ENCODE data around the gene LDB2.
"Not testable (repeated sequence)": the region's sequence is repeated elsewhere in the genome, so short reads cannot be mapped to it uniquely, and the experiment has no call there.

The LDB2 gene

DNA sequence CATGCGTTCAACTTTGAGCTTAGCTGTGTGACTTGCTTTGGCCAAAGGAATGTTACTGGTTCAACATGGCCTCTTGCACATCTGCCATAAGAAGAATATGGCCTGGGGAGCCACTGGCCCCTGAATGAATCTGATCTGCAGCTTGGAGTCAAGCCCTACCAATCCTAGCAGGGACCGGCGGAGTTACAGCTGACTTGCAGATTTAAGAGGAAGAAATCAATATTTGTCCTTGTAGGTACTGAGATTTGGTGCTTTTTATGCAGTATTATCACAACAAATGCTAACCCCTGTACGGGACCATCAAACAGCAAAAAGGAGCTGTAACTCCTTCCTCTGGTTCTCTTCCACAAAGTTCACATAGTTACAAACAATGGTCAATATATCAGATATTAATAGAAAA, 252.0 kb downstream of the LDB2 start:
- DNase-seq (ENCODE audit: low read depth): no peak

DNA sequence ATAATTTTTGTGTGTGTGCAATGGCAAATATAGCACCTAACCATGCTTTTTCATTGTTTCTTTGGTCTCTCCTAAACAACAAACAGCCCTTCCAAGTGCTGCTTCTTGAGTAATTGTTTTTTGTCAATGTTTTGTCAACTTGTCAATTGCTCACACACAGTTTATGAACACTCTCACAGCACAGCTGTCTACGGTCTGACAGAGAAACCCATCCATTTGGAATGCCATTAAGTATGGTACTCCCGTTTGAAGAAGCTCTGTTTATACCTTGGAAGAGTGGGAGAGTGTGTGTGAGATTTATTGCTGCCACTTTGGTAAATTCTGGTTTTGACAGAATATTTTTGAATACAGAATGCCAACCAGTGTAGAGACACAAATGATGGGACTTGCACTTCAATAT, 254.6 kb downstream of the LDB2 start:
- DNase-seq (ENCODE audit: low read depth): no peak

DNA sequence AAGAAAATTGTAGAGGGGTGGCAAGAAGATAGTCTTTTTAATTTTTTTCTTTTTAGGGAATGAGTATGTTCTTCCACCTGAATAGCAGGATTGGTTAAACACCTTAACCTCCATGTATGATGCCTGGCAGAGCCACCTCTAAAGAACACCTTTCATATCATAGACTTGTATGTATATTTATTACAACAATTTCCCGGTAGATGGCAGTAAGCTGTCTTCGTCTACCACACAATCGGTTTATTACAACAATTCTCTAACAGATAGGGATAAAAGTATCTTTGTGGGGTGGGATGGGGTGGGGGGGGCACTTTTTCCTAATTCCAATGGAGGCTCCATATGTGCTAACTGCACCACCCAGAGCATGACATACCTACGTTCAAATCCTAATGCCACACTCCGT, 255.5 kb downstream of the LDB2 start:
- DNase-seq (ENCODE audit: low read depth): no peak

DNA sequence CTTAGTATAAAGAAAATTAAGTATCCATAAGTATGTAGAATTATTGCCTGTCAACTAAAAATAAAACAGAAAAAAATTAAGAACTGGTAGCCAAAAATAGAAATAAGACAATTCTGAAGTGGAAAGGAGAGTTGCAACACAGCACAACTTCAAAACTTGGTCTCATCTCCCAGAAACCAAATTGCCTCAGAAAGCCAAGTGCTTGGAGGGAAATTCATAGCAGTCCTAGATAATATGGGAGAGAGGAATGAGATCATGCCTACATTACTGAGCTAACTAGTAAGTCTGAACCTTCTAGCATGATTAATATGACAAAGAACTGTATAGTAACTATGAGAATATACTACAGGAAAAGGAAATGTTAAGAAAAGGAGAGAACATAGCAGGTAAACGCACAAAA, 256.5 kb downstream of the LDB2 start:
- peak; percentile 48 for DNase-seq (ENCODE audit: low read depth)

DNA sequence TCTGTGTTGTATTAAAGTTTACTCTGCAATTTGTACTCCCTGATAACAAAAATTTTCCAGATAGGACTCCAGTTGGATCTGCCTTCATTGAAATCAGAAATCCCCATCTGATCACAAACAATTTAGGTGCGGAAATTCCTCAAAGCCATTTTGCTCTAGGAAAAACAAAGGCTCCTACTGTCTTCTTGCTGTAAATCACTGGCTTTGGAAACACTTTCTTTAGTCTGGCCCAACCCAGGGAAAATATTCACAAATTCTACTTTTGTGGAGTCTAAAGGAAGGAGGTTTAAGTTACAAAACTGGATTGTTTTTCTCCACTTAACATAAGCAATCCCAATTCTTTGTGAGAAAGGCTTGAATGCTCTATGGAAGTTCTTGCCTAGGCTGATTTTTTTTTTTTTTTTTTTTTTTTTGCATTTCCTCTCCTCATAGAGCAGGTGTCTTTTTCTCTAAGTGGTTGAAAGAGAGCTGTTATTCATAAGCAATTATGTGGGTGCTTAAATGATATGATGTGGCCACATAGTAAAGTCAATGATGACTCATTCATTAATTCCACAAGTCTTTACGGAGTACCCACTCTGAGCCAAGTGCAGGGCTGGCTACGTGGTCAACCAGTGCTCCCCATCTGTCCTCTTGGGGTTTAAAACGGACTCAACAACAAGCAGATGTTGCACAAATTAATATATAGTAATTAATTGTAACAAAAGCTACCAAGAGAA, 261.4 kb downstream of the LDB2 start:
- no peak for DNase-seq (ENCODE audit: low read depth)

DNA sequence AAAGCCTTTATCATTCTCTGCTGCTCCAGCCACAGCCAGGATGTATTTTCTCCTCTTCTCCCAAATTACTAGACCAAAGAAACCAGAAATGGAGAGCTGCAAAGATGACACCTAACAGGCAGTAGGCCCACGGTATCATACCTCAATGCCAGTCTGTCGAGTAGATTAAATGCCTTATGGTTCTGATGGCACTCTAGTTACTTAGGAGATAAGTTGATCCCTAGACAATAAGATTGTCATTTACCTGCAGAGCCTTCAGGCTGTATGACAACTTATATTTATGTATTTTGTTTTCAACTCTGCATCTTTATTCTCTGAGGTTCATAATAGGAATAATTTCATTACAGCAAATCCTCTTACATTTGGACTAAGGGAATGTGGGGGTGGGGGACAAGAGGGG, 262.1 kb downstream of the LDB2 start:
- DNase-seq (ENCODE audit: low read depth): no peak

DNA sequence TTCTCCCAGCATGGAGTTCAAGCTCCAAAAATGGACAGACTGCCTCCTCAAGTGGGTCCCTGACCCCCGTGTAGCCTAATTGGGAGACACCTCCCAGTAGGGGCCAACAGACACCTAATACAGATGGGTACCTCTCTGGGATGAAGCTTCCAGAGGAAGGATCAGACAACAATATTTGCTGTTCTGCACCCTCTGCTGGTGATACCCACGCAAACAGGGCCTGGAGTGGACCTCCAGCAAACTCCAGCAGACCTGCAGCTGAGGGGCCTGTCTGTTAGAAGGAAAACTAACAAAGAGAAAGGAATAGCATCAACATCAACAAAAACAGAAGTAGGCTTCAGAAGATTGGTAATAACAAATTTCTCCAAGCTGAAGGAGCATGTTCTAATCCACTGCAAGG, 269.2 kb downstream of the LDB2 start:
- DNase-seq (ENCODE audit: low read depth): not testable (repeated sequence)

DNA sequence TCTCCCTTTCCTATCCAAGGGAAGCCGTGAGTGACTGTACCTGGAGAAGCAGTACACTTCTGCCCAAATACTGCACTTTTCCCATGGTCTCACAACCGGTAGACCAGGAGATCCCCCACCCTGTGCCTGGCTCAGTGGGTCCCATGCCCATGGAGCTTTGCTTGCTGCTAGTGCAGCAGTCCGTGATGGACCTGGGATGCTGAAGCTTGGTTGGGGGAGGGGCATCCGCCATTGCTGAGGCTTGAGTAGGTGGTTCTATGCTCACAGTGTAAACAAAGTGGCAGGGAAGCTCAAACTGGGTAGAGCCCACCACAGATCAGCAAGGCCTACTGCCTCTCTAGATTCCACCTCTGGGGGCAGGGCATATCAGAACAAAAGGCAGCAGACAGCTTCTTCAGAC, 269.6 kb downstream of the LDB2 start:
- DNase-seq (ENCODE audit: low read depth): not testable (repeated sequence)

DNA sequence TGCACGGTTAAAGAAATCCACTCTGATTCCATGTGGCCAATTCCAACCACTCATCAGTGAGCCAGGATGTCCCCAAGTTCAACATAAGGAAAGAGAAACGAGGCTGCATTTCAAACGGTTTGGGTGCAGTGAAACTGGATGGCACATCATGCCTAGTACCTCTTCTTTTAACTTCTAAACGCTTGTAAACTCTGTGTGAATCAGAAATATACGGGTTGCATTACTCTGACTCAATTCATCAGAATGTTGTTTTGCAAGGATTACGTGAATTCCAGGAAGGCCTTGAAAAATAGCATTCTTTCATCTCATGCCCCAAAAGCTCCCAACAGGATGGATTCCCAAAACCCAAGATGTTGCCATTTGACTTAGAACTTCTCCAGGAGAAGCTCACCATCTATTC, 270.4 kb downstream of the LDB2 start:
- peak; percentile 81 for DNase-seq (ENCODE audit: low read depth)

DNA sequence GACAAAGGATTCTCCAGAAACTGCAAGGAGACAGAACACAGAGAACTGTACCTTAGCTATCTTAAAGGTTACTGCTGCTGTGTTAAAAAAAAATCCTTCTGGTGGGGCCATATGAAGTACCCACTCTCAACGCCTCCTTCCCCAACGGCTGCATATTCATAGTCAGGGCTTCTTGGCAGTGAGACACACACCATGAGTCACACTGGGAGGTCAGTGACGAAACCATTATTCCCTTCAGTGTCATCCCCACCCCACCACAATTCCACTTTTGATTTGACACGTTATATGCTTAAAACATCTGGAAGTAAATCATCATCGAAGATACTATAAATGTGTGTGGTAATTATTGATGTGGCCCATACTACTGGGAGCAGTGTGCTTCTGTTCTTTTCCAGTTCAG, 271.5 kb downstream of the LDB2 start:
- peak; percentile 89 for DNase-seq (ENCODE audit: low read depth)

DNA sequence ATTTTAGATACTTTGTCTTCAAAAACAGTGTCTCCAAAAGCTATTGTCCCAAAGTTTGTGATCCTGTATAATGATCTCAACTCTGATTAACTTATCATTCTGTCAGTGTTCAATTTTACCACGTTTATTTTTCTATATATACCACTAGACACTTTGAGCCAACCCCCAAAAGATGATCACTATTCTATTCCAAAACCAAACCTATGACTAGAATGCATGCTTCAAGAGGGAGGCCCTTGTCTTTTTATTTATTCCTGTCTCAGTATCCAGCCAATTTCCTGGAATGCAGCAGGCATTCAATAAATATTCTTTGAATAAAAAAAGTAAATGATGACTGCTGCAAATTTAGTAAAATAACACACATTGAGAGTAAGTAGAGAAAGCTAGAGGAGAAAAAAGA, 275.6 kb downstream of the LDB2 start:
- no peak for DNase-seq (ENCODE audit: low read depth)

DNA sequence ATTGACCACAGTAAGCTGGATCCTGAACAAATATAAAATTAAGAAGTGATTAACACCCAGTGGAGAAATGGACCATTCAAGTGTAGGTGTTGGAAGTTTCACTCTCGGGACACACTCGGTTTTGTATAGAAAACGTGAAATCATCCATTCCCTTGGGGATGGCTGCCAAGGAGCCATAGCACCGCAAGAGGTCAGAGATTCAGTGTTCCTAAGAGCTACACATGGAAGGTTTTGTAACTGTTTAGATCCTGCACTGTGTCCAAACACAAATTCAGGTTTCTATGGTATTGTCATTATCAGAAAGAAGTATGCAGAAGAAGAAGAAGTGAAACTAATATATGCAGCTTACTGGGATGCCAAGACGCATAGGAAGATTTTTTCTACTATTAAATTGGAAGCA, 281.0 kb downstream of the LDB2 start:
- no peak for DNase-seq (ENCODE audit: low read depth)

DNA sequence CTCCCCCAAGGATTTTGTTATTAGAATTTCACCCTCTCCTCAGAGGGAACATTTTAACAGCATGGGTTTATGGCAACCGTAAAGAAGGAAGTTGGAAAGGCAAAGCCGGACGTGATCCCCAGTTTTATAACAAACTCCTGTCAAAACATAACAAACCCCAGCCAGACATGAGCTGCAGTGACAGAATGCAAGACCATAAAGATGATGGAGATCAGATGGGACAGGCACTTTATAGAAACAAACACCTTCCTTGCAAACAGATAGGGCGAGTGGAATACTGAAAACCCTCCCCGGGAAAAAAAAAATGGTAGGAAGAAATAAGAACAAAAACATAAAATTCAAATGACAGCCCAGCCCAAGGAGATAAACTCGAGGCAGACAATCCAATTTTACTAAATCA, 281.4 kb downstream of the LDB2 start:
- DNase-seq (ENCODE audit: low read depth): no peak

DNA sequence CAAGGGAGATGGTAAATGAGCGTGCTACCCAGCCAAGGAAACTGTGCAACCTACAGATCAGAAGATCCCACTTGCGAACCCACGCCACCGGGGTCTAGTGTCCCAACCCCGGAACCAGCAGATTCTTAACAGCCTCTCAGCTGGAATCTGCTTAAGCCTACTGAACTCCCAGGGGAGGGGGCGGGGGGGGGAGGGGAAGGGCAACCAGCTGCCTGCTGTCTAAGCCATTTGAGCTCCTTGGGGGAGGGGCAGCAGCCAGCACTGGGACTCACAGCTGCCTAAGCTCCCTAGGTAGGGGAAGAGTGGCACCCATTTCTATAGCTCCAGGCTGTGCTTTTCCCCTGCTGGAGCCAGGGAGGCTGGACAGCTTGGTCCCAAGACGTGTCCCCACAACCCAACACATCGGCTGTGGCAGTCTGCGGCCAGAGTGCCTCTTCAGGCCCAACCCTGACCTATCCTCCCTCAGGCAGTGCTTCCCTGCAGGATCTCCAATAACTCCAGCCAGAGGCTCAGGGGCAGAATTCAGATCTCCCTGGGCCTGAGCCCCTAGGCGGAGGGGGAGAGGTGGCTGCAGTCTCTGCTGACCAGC, 289.2 kb downstream of the LDB2 start:
- no peak for DNase-seq (ENCODE audit: low read depth)

DNA sequence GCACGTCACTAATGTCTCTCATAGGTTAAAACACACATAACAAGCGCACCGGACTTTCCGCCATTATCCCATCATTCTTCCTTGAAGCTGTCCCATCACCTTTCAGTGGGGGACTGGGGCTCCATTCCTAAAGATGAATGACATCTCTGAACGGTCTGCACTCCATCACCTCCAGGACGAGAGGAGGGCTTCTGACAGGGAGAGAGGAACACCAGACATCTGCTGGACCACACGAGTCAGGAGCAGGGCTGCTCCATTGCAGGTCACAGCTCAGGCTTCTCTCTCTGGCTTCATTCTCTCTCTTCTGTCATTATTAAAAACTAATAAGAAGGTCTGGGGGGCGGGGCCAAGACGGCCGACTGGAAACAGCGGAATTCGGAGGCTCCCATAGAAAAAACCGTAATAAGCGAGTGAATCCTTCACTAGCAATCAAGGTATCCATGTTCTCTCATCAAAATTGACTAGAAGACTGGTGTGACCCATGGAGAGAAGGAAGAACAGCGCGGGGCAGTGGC, 289.8 kb downstream of the LDB2 start:
- DNase-seq (ENCODE audit: low read depth): no peak

DNA sequence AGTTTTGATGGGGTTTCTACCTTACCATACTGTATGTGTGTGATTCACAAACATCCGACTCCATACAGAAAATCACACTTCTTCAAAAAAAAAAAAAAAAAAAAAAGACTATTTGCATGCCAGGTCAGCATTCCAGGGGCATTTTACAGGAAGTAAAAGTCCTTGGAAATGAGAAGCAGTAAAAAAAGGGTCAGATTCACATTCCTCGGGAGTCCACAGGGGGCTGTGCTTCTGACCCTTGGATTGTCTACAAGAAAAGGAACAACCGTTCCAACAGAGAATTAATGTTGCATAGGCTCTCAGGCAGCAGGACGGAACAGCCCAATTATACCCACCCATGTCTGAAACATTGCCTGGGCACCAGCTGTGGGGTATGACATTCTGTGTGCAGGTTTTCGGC, 290.3 kb downstream of the LDB2 start:
- DNase-seq (ENCODE audit: low read depth): no peak

DNA sequence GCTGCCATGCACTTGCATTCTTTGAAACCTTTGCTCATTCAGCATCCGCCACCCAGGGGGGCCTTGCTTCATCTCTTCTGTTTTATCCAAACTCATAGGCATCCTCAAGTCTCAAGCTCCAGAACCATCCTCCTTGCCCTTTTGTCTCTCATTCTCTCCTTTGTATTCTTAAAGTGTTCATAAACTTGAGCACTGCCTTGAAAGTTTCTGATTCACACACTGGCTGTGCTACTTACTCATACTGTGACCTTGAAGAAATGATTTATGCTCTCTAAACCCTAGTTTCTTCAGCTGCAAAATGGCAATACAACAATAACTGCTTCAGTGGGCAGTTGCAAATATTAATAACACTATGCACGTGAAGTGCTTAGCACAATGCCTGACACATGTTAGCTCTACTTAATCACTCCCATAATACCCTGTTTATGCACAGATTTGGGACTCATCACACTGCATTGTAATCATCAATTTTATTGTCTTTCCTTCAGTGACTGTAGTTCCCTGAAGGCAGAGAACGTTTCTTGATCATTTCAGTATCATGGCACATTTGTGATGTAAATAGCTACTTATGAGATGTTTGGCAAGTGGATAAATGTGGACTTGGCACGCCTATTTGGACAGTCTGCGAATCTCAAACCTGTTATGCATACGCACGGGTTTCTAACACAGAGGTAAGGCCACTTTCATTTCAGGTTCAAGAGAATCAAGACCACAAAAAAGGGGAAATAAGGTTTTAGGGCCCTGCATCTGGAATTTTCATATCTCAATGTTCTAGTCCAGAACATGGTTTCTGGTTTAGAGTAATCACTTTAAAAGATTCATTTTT, 291.0 kb downstream of the LDB2 start:
- no peak for DNase-seq (ENCODE audit: low read depth)

DNA sequence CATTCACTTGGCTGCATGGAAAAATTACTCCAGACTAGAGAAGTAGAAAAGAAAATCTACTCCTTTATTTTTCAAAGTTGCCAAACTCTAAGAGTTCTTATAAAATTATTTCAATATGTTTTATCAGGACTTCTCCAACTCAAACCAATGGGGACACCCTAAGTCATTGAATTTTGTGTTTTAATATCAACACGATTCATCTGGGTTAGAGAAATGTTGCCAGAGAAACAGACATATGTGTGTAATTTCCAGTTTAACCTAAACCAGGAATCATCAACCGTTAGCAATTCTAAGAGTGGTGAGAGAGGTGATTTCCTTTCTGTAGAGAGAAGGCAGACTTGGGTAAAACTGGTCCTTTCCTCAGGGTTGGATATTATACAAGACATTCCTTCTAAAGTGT, 291.8 kb downstream of the LDB2 start:
- DNase-seq (ENCODE audit: low read depth): no peak

DNA sequence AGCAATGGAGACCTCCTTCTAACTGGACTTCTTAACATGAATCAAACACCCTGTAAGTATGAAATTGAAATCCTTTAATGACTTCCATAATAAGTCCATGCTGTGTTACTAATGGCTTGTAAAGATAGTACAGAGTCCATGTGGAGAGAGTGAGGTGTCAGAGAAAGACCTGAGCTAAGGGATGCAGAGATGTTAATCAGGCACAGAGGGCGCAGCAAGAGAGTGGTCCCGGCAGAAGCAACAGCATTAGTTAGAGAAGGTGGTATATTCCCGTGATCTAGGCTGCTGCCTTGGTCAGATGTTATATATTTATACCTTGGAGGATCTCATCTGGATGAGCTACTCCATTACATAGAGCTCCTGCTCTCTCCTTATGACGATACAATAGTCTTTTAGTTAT, 295.3 kb downstream of the LDB2 start:
- DNase-seq (ENCODE audit: low read depth): no peak

DNA sequence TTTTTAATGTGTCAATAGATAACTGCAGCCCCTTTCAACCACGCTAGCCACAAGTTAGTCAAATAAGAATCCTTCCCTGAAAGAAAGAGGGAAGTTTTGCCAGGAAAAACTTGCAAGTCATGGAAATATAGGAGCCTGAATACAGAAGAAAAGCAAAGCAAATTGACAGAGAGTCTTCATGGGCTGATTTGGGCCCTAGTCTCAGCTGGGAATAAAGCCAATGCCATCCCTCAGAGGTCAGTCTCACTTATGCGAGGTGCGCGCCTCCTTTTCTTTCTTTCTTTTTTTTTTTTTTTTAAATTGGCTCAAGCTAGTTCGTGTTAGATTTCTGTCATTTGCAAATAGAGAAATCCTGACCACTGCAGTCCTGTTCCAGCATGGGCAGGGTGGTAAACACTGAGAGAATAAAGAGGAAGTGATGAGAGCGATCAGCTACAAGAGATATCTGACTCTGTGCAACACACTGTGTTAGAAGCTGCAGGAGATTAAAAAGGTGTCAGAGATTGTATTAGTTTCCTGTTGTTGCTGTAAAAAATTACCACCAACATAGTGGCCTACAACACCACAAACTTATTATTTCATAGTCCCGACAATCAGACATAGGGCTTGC, 299.7 kb downstream of the LDB2 start:
- DNase-seq (ENCODE audit: low read depth): no peak

DNA sequence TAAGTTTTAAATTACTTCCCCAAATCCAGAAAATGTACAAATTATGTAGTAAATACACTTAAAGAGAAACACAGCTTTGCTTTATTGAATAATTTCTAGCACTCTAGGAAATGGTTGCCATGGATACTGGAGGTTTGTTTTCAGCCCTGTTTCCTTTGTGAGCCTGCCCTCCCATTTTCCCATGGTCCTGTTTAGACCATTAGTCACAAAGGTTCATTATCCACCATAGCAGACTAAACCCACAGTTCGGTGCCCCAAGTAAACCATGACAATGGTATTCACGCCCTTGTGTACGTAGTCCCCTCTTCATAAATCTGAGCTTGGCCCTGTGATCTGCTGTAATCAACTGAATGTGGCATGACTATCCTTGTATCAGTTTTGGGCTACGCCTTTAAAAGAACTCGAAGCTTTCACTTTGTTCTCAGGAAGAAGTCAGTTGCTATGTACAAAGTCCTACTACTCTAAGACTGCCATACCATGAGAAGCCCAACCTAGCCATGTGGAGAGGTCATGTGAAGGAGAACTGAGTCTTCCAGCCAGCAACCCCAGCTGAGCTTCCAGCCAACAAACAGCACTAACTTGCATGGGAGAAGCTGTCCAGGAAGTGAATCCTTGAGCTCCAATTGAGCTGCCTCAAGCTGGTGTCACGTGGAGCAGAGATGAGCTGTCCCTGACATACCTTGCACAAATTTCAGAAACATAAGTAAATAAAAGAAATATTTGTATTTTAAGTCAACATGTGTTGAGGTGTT, 300.4 kb downstream of the LDB2 start:
- DNase-seq (ENCODE audit: low read depth): no peak

DNA sequence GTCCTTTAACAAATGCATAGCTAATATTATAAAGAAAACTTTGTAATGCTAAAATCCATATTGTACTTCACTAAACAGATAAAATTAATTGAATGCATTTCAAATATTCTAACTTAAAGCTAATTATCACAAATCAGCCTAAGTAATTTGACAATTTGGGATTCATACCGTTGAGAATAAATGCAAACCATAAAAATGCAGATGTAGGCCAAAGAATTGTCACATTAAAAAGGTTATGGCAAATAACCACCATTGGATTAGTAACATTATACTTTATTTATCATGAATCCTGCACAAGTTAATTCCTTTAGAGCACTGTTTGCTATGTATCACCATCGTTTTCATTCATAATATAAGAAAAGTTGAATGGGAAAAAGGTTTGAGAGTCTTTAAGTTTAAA, 301.0 kb downstream of the LDB2 start:
- no peak for DNase-seq (ENCODE audit: low read depth)
